ENCODE measurements around the gene CPEB2.

The CPEB2 gene

DNA sequence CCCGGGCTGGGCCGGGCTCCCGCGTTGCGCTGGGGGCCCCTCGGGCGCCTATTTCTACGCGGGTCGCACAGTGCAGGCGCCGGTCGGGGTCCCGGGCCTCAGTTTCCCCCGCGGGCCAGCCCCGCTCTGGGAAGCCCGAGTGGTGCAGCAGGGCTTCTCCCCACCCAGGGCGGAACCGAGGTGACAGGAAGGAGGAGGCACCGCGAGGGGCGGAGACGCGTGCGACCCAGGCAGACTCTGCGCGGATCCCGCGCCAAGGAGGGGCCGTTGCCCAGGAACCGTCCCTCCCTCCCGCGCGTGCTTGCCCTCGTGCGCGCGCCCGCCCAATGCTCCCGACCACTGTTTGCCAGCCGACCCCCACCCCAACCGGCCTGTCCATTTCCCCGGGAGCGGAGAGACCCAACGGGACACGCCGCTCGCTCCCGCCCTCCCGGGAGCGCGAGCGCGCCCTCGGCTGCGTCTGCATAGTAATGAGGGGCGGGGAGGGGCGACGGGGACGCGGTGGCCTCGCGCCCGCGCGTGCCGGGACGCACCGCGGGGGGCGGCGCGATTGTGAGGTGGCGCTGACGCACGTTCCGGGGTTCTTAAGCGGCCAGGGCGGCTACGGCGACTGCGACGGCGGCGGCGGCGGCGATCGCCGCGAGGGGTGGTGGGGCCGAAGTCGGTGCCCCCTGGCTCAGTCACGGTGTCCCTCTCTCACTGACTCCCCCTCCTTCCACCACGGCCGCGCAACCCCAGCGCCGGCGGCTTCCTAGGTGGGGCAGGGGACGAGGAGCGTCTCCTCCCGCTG, at the start of gene CPEB2:
TSS of gene CPEB2 (plus strand) at position 613 of the 790 bp plus-strand sequence. CDS start 193 bp downstream, outside the sequence.
- DNase-seq = peak; percentile 90

GRCh38 chr4:14958436-14958835, 43.8 kb upstream of the CPEB2 start:
- DNase-seq = no peak

DNA sequence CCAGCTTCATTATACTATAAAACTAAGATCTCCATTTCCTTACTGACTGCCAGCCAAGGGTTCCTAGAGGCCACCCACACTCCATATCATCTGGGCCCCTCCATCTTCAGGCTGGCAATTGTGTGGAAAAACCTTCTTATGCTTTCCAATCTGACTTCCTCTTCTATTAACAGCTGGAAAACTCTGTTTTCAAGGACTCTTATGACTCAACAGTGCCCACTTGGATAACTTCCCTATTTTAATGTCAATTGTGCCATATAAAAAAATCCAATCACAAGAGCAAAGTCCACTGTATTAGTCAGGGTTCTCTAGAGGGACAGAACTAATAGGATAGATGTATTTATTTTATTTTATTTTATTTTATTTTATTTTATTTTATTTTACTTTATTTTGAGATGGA, 41.0 kb upstream of the CPEB2 start:
- DNase-seq = no peak

DNA sequence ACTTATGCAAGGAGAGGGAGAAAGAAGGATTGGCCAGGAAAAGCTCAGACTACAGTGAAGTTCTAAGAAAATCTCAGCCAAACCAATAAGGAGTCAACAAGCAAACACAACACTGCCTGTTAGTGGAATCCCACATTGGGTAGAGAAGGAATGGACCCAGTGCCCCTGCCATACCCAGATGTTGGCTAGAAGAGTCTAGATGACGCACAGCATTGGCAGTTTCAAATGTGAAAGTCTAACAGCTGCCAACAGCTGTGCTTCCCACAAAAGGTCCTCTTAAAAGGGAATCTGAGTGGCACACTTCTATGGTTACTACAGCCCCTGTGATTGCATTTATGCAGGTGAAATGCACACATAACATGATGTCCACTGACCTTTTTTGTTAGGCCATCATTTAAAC, 37.2 kb upstream of the CPEB2 start:
- no peak for DNase-seq

DNA sequence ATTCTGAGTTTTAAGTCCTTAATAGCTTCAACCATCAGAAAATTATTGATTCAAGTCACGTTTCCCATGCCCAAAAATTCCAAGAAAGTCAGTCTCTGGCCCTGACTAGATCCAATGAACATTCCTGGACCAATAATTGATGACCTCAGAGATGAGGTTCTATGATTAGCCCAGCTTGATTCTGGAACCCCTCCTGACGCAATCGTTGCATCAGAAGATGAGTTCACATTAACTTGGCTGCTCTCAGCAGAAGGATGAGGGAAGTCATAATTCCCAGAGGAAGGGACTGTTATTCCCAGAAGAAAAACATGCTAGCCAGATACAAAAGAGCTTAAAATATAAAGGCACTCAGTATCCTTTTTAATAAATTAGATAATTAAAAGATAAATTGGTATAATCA, 34.3 kb upstream of the CPEB2 start:
- no peak for DNase-seq

- no peak for DNase-seq
Measured at GRCh38 chr4:14977830-14978229, 24.5 kb upstream of the CPEB2 start.

DNA sequence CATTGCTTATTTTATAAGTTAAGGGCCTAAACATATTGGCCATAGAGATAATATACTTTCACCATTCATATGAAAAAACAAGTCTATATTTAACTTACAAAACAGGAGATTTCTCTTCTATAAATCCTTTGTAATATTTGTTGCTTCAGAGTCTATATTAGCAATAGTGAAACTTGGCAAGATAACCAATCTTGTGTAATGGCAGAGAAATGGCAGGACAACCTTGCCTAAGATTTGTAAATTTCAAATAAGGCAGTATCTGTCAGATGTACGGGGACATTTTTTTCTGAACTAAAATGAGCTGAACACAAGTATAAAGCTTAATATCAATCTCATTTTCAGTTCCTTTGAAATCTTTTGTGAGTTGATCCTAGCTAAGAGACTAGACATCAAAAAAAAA, 17.8 kb upstream of the CPEB2 start:
- DNase-seq = no peak

DNA sequence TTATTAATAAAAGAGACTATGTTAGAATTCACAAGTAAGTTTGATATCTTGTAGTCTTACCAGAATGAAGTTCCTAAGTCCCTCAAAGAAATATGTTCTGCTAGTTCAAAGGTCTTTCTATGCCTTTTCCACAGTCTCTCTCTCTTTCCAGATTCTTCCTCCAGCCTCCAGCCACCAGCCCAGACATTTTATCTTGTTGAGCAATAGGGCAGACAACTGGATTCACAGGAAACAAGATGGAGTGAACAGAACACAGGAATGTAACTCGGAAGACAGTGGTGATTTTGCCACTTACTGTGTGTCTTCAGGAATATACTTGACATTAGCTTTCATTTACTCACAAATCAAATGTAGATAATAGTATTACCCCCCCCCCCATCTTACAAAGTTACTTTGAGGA, 17.1 kb upstream of the CPEB2 start:
- DNase-seq = no peak

DNA sequence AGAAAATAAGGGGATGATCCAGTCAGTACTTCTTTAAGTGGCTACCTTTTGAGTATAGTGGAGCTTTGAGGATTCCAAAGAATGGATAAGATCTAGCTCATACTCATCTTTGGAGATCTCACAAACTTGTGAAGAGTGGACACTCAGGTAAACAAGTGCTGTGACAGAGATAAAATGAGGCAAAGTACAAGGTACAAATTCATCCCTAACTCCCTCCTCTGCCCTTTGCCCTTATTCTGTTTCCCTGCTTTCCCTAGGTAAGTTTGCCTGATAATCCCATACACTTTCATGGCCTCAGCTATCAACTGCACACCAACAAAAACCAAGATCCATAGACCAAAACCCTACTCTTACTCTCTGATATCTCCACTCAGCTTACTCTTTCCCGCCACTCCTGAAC, 16.4 kb upstream of the CPEB2 start:
- DNase-seq = no peak

DNA sequence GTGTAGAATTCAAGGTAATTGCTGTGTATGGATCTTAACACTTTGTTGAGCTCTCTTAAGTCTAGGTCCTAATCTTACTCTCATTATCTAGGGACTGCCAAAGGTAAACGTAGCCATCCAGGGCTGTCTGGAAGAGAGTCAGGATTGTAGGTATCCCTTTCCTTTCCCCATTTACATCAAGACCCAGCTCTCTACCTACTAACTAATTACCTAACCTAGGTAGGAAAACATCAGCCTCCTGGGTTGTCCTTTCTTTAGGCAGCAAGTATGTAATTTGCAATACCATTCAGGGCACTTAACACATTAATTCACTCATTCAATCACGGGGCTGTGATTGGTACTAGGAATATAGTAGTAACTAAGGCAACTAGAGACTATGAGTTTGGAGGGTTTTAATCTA, 15.2 kb upstream of the CPEB2 start:
- no peak for DNase-seq

DNA sequence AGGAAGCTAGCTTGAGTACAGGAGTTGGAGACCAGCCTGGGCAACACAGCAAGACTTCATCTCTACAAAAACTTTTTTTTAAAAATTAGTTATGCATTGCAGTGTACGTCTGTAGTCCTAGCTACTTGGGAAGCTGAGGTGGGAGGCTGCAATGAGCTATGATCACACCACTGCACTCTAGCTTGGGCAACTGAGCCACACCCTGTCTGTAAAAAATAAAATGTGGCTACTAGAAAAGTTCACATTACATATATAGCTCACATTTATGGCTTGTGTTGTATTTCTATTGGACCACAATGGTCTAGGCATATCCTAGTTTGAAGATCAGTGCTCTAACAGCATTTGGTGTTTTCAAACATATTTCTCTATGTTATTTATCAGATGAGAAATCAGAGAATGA, 11.8 kb upstream of the CPEB2 start:
- DNase-seq = no peak

DNA sequence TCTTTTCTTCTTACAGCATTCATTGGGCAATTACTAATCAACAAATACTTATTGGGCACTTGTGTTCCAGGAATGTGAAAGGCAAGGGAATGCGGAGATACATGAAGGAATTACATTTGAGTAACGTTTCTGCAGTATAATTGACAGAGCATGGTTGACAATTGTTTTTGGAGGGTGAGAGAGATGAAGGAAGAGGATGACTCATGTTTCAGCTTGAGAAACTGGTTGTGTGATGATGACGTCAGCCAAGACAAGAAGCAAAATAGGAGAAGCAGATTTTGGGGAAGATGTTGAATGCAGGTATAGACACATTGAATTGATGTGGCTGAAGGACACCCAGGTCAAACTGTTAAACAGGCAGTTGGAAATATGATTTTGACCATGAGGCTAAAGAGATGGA, 8.0 kb upstream of the CPEB2 start:
- no peak for DNase-seq

- DNase-seq = peak; percentile 57
Measured at GRCh38 chr4:15001248-15001868, 923 bp upstream of the CPEB2 start.

- peak; percentile 85 for DNase-seq
Measured at GRCh38 chr4:15002659-15003400, 549 bp downstream of the CPEB2 start.

DNA sequence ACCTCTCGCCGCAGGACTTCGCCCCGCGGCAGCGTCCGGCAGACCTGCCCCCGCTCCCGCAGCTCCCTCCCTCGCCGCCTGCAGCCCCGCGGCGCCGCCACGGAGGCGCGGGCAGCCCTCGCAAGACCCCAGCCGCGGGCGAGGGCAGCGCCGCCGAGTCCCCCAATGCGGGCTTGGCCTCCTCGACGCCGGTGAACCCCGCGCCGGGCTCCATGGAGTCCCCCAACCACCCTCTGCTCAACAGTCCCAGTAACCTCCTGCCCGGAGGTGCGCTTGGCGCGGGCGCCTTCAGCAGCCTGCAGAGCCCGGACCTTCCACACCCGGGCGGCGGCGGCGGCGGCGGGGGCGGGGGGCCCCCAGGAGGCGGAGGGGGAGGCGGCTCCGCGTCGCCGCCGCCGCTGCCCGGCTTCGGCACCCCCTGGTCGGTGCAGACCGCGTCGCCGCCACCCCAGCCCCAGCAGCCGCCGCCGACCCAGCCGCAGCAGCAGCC, 1.2 kb downstream of the CPEB2 start:
- DNase-seq = no peak

GRCh38 chr4:15003891-15004738, 1.8 kb downstream of the CPEB2 start:
- peak; percentile 57 for DNase-seq

- DNase-seq = peak; percentile 29
Measured at GRCh38 chr4:15004739-15005301, 2.5 kb downstream of the CPEB2 start.

DNA sequence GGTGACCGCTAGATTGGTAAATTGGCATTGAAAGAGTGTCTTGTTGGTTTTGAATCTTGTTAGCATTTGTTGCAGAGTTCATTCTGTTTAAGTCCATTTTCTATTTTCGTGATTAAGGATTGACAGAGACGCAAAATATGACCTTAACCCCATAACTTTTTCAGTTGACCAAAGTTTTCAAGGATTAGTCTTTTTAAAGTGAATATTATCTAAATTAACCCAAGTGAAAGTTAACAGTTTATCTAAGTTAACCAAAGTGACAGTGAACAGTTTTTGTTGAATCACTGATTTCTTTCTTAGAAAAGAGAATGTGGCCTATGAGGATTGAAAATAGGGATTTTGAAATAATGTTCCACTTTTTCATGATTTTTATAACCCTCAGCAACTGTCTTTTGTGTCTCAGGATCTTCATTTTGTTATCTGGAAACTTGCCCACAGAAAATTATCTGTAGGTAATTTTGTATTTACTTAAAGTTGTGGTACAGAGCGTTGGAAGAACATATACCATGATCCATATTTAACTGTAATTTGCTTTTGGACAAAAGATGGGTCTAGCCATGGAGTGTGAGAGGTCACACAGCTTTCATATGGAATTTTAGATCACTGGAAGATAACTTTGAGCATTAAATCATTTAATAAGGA, 3.3 kb downstream of the CPEB2 start:
- DNase-seq = no peak

DNA sequence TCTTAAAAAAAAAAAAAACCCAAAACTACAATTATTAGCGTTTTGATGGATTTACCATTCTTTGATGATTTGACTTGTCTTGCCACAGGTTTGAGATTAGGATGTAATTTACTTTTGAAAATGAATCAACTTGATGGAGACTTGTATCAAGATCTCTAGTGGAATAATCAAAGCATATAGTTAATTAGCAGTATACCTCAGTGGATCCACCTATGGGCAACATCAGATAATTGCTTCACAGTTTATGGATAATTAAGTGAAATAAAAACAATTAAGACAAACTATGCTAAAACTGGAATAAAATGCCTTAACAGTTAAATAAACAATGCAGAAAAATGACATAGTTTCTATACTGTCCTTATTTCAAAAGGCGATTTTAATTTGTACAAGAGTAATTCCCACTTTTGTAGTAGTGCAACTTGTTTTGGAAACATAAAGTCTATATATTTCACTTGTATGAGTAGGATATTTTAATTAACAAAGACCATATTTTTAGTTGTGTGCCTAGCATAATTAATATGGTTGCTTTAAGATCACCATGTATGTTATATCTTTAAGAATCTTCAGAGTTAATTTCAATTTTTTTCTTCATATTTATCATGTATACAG, 4.2 kb downstream of the CPEB2 start:
- peak; percentile 55 for DNase-seq

DNA sequence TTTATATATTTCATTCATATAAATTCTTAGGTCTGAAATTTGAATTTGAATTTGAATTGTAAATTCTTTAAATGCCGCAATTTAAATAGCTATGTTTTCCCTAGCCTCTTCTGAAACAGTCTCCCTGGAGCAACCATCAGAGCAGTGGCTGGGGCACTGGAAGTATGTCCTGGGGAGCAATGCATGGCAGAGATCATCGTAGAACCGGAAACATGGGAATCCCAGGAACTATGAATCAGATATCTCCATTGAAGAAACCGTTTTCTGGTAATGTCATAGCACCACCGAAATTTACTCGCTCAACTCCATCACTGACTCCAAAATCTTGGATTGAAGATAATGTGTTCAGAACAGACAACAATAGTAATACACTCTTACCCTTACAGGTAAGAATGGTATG, 4.9 kb downstream of the CPEB2 start:
- DNase-seq = no peak

- DNase-seq = no peak
Measured at GRCh38 chr4:15010038-15010585, 7.8 kb downstream of the CPEB2 start.
